ENCODE data around the gene C9orf50. TPM values are rescaled to one million over a fixed set of nuclear protein-coding genes. Genes with fewer than 3 reads are reported as not detected.
A peak's percentile ranks its signal among the peaks of the same experiment; 100 is the strongest.

C9orf50 gene
- polyA plus RNA-seq, 1 experiment: 0.20 TPM

GRCh38 chr9:129568560-129569501, 52.1 kb downstream of the C9orf50 start:
- Histone ChIP-seq H3K36me3 (ENCODE audit: control insufficient read depth, insufficient read depth, low read length) (no peaks in the 10 kb centered on the region), H3K27me3 (ENCODE audit: control insufficient read depth, insufficient read depth, low read length) (no peaks in the 10 kb centered on the region), H3K4me3 (ENCODE audit: low read depth, low read length) (peak overlapping the region; percentile 31)
- ChIA-PET CTCF (interaction anchor here (0.6 to 3.4 kb wide), 9 partner anchors 8 to 395 kb away, joined by 3 to 18 read pairs (median 5); partner anchors contain the start of gene IER5L), POLR2A (interaction anchor here (0.6 kb wide), 1 partner anchor 14 kb away, joined by 3 read pairs; no protein-coding TSS in a partner anchor)
- DNase-seq (ENCODE audit: low read depth): no peak
- no peak for TF ChIP-seq CTCF (IDR thresholded peaks at IDR 0.05; ENCODE audit: insufficient read depth, low read depth, low read length)

DNA sequence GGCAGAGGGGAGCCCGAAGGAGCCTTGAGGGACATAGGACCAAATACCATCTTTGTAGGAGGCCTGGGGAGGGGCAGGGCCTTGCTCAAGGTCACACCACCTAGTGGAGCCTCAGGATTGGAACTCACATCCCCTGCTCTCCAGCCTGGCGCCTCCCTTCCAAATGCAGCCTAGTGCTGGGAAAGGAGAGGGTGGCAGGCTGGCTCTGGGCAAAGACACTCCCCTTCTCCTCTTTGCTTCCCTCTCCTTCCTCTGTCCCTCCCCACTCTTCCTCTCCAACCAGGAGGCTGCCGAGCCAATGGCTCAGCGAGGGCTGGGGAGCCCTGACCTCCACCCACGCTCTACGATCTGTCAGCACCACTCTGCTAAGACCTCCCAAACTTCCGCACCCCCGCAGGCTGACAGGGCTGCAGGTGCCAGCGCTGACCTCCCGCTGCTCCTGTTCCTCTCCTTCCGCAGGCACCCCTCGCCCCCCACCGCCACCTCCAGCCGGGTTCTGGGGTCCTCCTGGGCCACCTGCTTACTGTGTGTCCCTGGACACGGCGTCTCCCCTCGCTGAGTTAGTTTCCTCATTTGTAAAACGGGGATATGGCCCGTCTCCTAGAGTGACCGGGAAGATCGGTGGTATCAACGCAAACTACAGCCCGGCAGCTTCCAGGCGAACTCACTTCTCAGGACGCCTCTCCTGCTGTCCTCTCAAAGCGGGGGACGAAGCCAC, 52.9 kb downstream of the C9orf50 start:
- TF ChIP-seq CTCF (IDR thresholded peaks at IDR 0.05; ENCODE audit: insufficient read depth, low read depth, low read length): 0 out of 2 replicates have a peak, but pooled peaks have one; percentile 9
- peak overlapping the region; percentile 31 for H3K4me3 ChIP-seq (ENCODE audit: low read depth, low read length)
- ChIA-PET CTCF (interaction anchor here (1.2 to 3.4 kb wide), 2 partner anchors 28 to 84 kb away, joined by 3 to 10 read pairs; no protein-coding TSS in a partner anchor), POLR2A (interaction anchor here (0.5 to 0.6 kb wide), 2 partner anchors 15 to 75 kb away, joined by 3 to 6 read pairs; no protein-coding TSS in a partner anchor)
- no peaks in the 10 kb centered on the region for H3K36me3 ChIP-seq (ENCODE audit: control insufficient read depth, insufficient read depth, low read length)
- DNase-seq (ENCODE audit: low read depth): no peak
- H3K27me3 ChIP-seq (ENCODE audit: control insufficient read depth, insufficient read depth, low read length): no peaks in the 10 kb centered on the region

- ChIA-PET POLR2A (interaction anchor here (0.5 kb wide), 1 partner anchor 74 kb away, joined by 6 read pairs; no protein-coding TSS in a partner anchor), CTCF (interaction anchor here (1.2 kb wide), 1 partner anchor 29 kb away, joined by 3 read pairs; no protein-coding TSS in a partner anchor)
- H3K36me3 ChIP-seq (ENCODE audit: control insufficient read depth, insufficient read depth, low read length): no peaks in the 10 kb centered on the region
- no peak for TF ChIP-seq CTCF (IDR thresholded peaks at IDR 0.05; ENCODE audit: insufficient read depth, low read depth, low read length)
- H3K27me3 ChIP-seq (ENCODE audit: control insufficient read depth, insufficient read depth, low read length): no peaks in the 10 kb centered on the region
- DNase-seq (ENCODE audit: low read depth): no peak
- H3K4me3 ChIP-seq (ENCODE audit: low read depth, low read length): no peak overlapping the region
These were observed 53.6 kb downstream of the C9orf50 start for GRCh38 chr9:129567329-129567728.

- H3K27me3 ChIP-seq (ENCODE audit: control insufficient read depth, insufficient read depth, low read length): no peaks in the 10 kb centered on the region
- POLR2A ChIA-PET: no interaction called here
- CTCF ChIA-PET: interaction anchor here (1.1 to 1.2 kb wide), 2 partner anchors 19 to 29 kb away, joined by 3 read pairs; no protein-coding TSS in a partner anchor
- H3K36me3 ChIP-seq (ENCODE audit: control insufficient read depth, insufficient read depth, low read length): no peaks in the 10 kb centered on the region
- TF ChIP-seq CTCF (IDR thresholded peaks at IDR 0.05; ENCODE audit: insufficient read depth, low read depth, low read length): no peak
- H3K4me3 ChIP-seq (ENCODE audit: low read depth, low read length): no peak overlapping the region
- DNase-seq (ENCODE audit: low read depth): no peak
These were observed 54.2 kb downstream of the C9orf50 start for GRCh38 chr9:129566563-129567266.

Measured in BJ (cell line).